DOHH2 (cell line): ENCODE results near the gene PBRM1.

Experiments used
- CTCF ChIP-seq: fragments of 200-600 bp; sonication (generic); IDR thresholded peaks from one replicate; pipeline ENCODE4 v1.5.1; 2014; ENCODE audit warnings: antibody characterized with exemption, mild to moderate bottlenecking, low read depth, low read length; ENCODE audit not compliant: poor library complexity, severe bottlenecking
- EZH2phosphoT487 ChIP-seq: fragments of 200-600 bp; sonication (generic); IDR thresholded peaks from 2 replicates; pipeline ENCODE4 v1.6.1; 2017; ENCODE audit warnings: borderline replicate concordance, mild to moderate bottlenecking, antibody characterized with exemption, low read length, moderate library complexity, mixed read lengths

- TF ChIP-seq CTCF (no peak), EZH2phosphoT487 (no peak)
These were observed 187.3 kb downstream of the PBRM1 start for GRCh38 chr3:52498137-52499054.
